Thoracic aorta (tissue), 2 donors: ENCODE results near the gene MRPS2. TPM values are rescaled to one million over a fixed set of nuclear protein-coding genes. Genes with fewer than 3 reads are reported as not detected.

Experiments used
- ATAC-seq: fragments of 150-250 bp; one replicate; pipeline ENCODE4 v1.8.0; 2017; ENCODE audit warnings: low read depth; ENCODE audit not compliant: insufficient number of reproducible peaks, low FRiP score
- DNase-seq: peaks from one replicate; pipeline ENCODE4 v3.0.0-alpha.2; 2020; ENCODE audit warnings: low spot score
- H3K27ac ChIP-seq, 2 donors: fragments of 200-600 bp; sonication (generic); 1 replicate in 1 of 2; 2 replicates in 1 of 2; pipeline ENCODE4 v1.5.1; 2016; ENCODE audit warnings: mild to moderate bottlenecking in 2 of 2, moderate library complexity in 2 of 2
- H3K27me3 ChIP-seq: fragments of 200-600 bp; sonication (generic); replicated peaks from 2 replicates; pipeline ENCODE4 v1.6.0; 2016; ENCODE audit warnings: mild to moderate bottlenecking; ENCODE audit not compliant: insufficient read depth
- H3K36me3 ChIP-seq: fragments of 200-600 bp; sonication (generic); one replicate; pipeline ENCODE4 v1.5.1; 2016
- H3K4me1 ChIP-seq, 2 donors: fragments of 200-600 bp; sonication (generic); 1 replicate in 1 of 2; 2 replicates in 1 of 2; pipeline versions ENCODE4 v1.5.1 to v1.6.0; 2016; ENCODE audit warnings: low read depth in 2 of 2, mild to moderate bottlenecking in 1 of 2; ENCODE audit not compliant: control insufficient read depth in 1 of 2
- H3K4me3 ChIP-seq: fragments of 200-600 bp; sonication (generic); 2 replicates; pipeline ENCODE4 v1.5.1; 2016; ENCODE audit warnings: mild to moderate bottlenecking
- H3K9me3 ChIP-seq: fragments of 200-600 bp; sonication (generic); 2 replicates; pipeline ENCODE4 v1.5.1; 2016
- CTCF ChIP-seq: fragments of 200-600 bp; sonication (generic); IDR thresholded peaks from one replicate; pipeline ENCODE4 v1.5.1; 2019; ENCODE audit warnings: antibody characterized with exemption
- total RNA-seq, 2 donors: library from RNA; depleted of rRNA; stranded (reverse); fragments of >200 nt; gene quantifications; one replicate each; pipeline versions ENCODE4 v1.1.0 to v1.2.3, GENCODE V29; 2016

The MRPS2 gene
- total RNA-seq, 2 donors from 2014 or later, result 31.5 to 32.2 TPM

- no peak for TF ChIP-seq CTCF
- ATAC-seq, result no peak
- Histone ChIP-seq H3K4me3 (no peak overlapping the region), H3K9me3 (no peaks in the 10 kb centered on the region), H3K27ac (no peak overlapping the region), H3K4me1 (no peaks in the 10 kb centered on the region), H3K27me3 (no peaks in the 10 kb centered on the region), H3K36me3 (no peaks in the 10 kb centered on the region)
- DNase-seq, result no peak
Measured at GRCh38 chr9:135519179-135519971, 18.9 kb downstream of the MRPS2 start.

- no peak within 1 kb of the TSS for H3K27ac ChIP-seq
- no peak for ATAC-seq
- TF ChIP-seq CTCF, result no peak
- no peaks in the 10 kb centered on the region for H3K36me3 ChIP-seq
- no peaks in the 10 kb centered on the region for H3K4me1 ChIP-seq
- DNase-seq, result no peak
- H3K27me3 ChIP-seq, result no peaks in the 10 kb centered on the region
- H3K9me3 ChIP-seq, result no peaks in the 10 kb centered on the region
- H3K4me3 ChIP-seq, result no peak within 1 kb of the TSS
Measured at GRCh38 chr9:135520916-135521607, 20.6 kb downstream of the MRPS2 start, which contains the start of gene LCN1. Gene LCN1 (plus strand): TSS chr9:135521440. CDS start chr9:135521498, 58 bp downstream.

- H3K27ac ChIP-seq, result no peak overlapping the region
- no peak for TF ChIP-seq CTCF
- no peak overlapping the region for H3K4me3 ChIP-seq
- DNase-seq, result no peak
- no peaks in the 10 kb centered on the region for H3K4me1 ChIP-seq
- no peaks in the 10 kb centered on the region for H3K36me3 ChIP-seq
- no peaks in the 10 kb centered on the region for H3K27me3 ChIP-seq
- no peaks in the 10 kb centered on the region for H3K9me3 ChIP-seq
- ATAC-seq, result no peak
Measured at GRCh38 chr9:135521608-135522095, 21.2 kb downstream of the MRPS2 start.

GRCh38 chr9:135522137-135522877 lies 21.8 kb downstream of the MRPS2 start:
- Histone ChIP-seq H3K36me3 (no peaks in the 10 kb centered on the region), H3K9me3 (no peaks in the 10 kb centered on the region), H3K27ac (no peak overlapping the region), H3K27me3 (no peaks in the 10 kb centered on the region), H3K4me1 (no peaks in the 10 kb centered on the region), H3K4me3 (no peak overlapping the region)
- no peak for DNase-seq
- ATAC-seq, result no peak
- no peak for TF ChIP-seq CTCF

GRCh38 chr9:135522931-135523330 lies 22.4 kb downstream of the MRPS2 start:
- no peaks in the 10 kb centered on the region for H3K27me3 ChIP-seq
- no peak overlapping the region for H3K27ac ChIP-seq
- no peaks in the 10 kb centered on the region for H3K9me3 ChIP-seq
- DNase-seq, result no peak
- no peaks in the 10 kb centered on the region for H3K4me1 ChIP-seq
- ATAC-seq, result no peak
- TF ChIP-seq CTCF, result no peak
- no peak overlapping the region for H3K4me3 ChIP-seq
- no peaks in the 10 kb centered on the region for H3K36me3 ChIP-seq
